Measurements from ENCODE around the gene FLT4.

- TF ChIP-seq, protein P1, sequence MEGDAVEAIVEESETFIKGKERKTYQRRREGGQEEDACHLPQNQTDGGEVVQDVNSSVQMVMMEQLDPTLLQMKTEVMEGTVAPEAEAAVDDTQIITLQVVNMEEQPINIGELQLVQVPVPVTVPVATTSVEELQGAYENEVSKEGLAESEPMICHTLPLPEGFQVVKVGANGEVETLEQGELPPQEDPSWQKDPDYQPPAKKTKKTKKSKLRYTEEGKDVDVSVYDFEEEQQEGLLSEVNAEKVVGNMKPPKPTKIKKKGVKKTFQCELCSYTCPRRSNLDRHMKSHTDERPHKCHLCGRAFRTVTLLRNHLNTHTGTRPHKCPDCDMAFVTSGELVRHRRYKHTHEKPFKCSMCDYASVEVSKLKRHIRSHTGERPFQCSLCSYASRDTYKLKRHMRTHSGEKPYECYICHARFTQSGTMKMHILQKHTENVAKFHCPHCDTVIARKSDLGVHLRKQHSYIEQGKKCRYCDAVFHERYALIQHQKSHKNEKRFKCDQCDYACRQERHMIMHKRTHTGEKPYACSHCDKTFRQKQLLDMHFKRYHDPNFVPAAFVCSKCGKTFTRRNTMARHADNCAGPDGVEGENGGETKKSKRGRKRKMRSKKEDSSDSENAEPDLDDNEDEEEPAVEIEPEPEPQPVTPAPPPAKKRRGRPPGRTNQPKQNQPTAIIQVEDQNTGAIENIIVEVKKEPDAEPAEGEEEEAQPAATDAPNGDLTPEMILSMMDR (IDR thresholded peaks at IDR 0.05), result no peak
- no peak for TF ChIP-seq EP300 (IDR thresholded peaks at IDR 0.05)
Measured at GRCh38 chr5:180689071-180689694, 39.8 kb upstream of the FLT4 start.

Data from ovary (tissue), 3 donors.